ENCODE data around the gene SEMA4C.

SEMA4C gene

GRCh38 chr2:96822786-96823185 lies 47.1 kb downstream of the SEMA4C start:
- DNase-seq (ENCODE audit: low read depth in 2 of 3, low spot score in 2 of 3) = no peak

- no peak for DNase-seq (ENCODE audit: low read depth in 2 of 3, low spot score in 2 of 3)
Measured at GRCh38 chr2:96821113-96821675, 48.7 kb downstream of the SEMA4C start.

- no peak for DNase-seq (ENCODE audit: low read depth in 2 of 3, low spot score in 2 of 3)
Measured at GRCh38 chr2:96819876-96820511, 49.9 kb downstream of the SEMA4C start.

- DNase-seq (ENCODE audit: low read depth in 2 of 3, low spot score in 2 of 3) = no peak
Measured at GRCh38 chr2:96819128-96819875, 50.6 kb downstream of the SEMA4C start.

GRCh38 chr2:96817882-96818281 lies 52.0 kb downstream of the SEMA4C start:
- DNase-seq (ENCODE audit: low read depth in 2 of 3, low spot score in 2 of 3) = no peak

GRCh38 chr2:96816836-96817702 lies 52.8 kb downstream of the SEMA4C start:
- no peak for DNase-seq (ENCODE audit: low read depth in 2 of 3, low spot score in 2 of 3)

- DNase-seq (ENCODE audit: low read depth in 2 of 3, low spot score in 2 of 3) = peak; percentile 90 to 93 (median 90)
Measured at GRCh38 chr2:96816127-96816835, 53.6 kb downstream of the SEMA4C start, which contains the start of gene CNNM3. Gene CNNM3 (plus strand): TSS chr2:96816268. CDS start chr2:96816278, 10 bp downstream.

GRCh38 chr2:96815326-96816126 lies 54.4 kb downstream of the SEMA4C start:
- no peak for DNase-seq (ENCODE audit: low read depth in 2 of 3, low spot score in 2 of 3)

- no peak for DNase-seq (ENCODE audit: low read depth in 2 of 3, low spot score in 2 of 3)
Measured at GRCh38 chr2:96813656-96814055, 56.2 kb downstream of the SEMA4C start.

- DNase-seq (ENCODE audit: low read depth in 2 of 3, low spot score in 2 of 3) = no peak
Measured at GRCh38 chr2:96811917-96812316, 58.0 kb downstream of the SEMA4C start.

- no peak for DNase-seq (ENCODE audit: low read depth in 2 of 3, low spot score in 2 of 3)
Measured at GRCh38 chr2:96810783-96811192, 59.1 kb downstream of the SEMA4C start.

- DNase-seq (ENCODE audit: low read depth in 2 of 3, low spot score in 2 of 3) = no peak
Measured at GRCh38 chr2:96809951-96810782, 59.7 kb downstream of the SEMA4C start.
